Karpas-422 (cell line): ENCODE results near the gene RPS4Y1. TPM values are rescaled to one million over a fixed set of nuclear protein-coding genes. Genes with fewer than 3 reads are reported as not detected.

Experiments
- DNase-seq: peaks from one replicate; pipeline ENCODE4 v3.0.0-alpha.2; 2015
- H2AFZ ChIP-seq: fragments of 200-600 bp; sonication (generic); 2 replicates; pipeline ENCODE4 v1.6.1; 2014; ENCODE audit warnings: antibody characterized with exemption, low read length, mixed read lengths
- H3K27ac ChIP-seq: fragments of 200-600 bp; sonication (generic); 2 replicates; pipeline ENCODE4 v1.5.1; 2014; ENCODE audit warnings: mild to moderate bottlenecking, low read length, moderate library complexity
- H3K27me3 ChIP-seq: fragments of 200-600 bp; sonication (generic); 2 replicates; pipeline ENCODE4 v1.6.1; 2014; ENCODE audit warnings: low read length, mixed read lengths
- H3K36me3 ChIP-seq: fragments of 200-600 bp; sonication (generic); 2 replicates; pipeline ENCODE4 v1.6.1; 2014; ENCODE audit warnings: low read length, mixed read lengths; ENCODE audit not compliant: insufficient read depth
- H3K4me1 ChIP-seq: fragments of 200-600 bp; sonication (generic); 2 replicates; pipeline ENCODE4 v1.6.1; 2014; ENCODE audit warnings: mild to moderate bottlenecking, low read length, mixed read lengths
- H3K4me2 ChIP-seq: fragments of 200-600 bp; sonication (generic); 2 replicates; pipeline ENCODE4 v1.6.1; 2014; ENCODE audit warnings: low read length, low read depth, mild to moderate bottlenecking; ENCODE audit not compliant: poor library complexity, severe bottlenecking
- H3K4me3 ChIP-seq: fragments of 200-600 bp; sonication (generic); 2 replicates; pipeline ENCODE4 v1.5.1; 2014; ENCODE audit warnings: mild to moderate bottlenecking, antibody characterized with exemption, low read length, mixed read lengths
- H3K79me2 ChIP-seq: fragments of 200-600 bp; sonication (generic); 2 replicates; pipeline ENCODE4 v1.6.1; 2014; ENCODE audit warnings: mild to moderate bottlenecking, low read length, mixed read lengths
- H3K9ac ChIP-seq: fragments of 200-600 bp; sonication (generic); 2 replicates; pipeline ENCODE4 v1.6.0; 2014; ENCODE audit warnings: low read length
- H3K9me2 ChIP-seq: fragments of 200-600 bp; sonication (generic), shearing (Covaris generic); replicated peaks from 2 replicates; pipeline ENCODE4 v1.6.0; 2014; ENCODE audit warnings: mild to moderate bottlenecking, low read length, moderate library complexity; ENCODE audit not compliant: insufficient read depth
- H3K9me3 ChIP-seq: fragments of 300-700, 200-600 bp; sonication (generic); 2 replicates; pipeline ENCODE4 v1.6.1; 2014; ENCODE audit warnings: low read length, mixed read lengths
- H4K20me1 ChIP-seq: fragments of 200-600 bp; sonication (generic); 2 replicates; pipeline ENCODE4 v1.6.1; 2014; ENCODE audit warnings: mild to moderate bottlenecking, antibody characterized with exemption, low read length, low read depth; ENCODE audit not compliant: insufficient read depth
- small RNA-seq: library from RNA; depleted of rRNA; stranded (forward); fragments of <200 nt; gene quantifications from one replicate; pipeline ENCODE3, GENCODE V24; 2014
- total RNA-seq: library from RNA; depleted of rRNA; stranded (reverse); fragments of >200 nt; shearing (Covaris generic); gene quantifications from 2 replicates; pipeline ENCODE4 v1.2.3, GENCODE V29; 2014; ENCODE audit warnings: low replicate concordance; rRNA removed

The RPS4Y1 gene
- total RNA-seq, 1 experiment from 2014 or later, result not detected

DNA sequence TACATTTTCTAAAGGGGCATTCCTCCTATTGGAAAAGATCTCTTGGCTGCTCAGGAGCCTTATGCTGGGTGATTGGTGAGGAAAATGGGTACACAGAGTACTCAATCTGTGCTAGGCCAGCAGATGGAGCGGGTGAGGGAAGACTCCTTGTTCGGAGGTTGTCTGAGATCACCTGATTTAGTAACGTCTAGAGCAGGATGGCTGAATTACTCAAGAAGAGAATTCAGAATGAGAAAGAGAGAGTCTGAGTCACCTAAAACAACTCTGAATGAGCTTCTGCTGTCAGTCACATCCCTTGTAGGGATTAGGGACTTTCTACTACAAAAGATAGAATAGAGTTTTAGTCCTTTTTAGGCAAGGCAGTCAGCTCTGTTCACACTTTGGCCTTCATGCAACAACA lies 46.6 kb downstream of the RPS4Y1 start:
- DNase-seq, result no peak
- H3K9me3 ChIP-seq, result no peaks in the 10 kb centered on the region

DNA sequence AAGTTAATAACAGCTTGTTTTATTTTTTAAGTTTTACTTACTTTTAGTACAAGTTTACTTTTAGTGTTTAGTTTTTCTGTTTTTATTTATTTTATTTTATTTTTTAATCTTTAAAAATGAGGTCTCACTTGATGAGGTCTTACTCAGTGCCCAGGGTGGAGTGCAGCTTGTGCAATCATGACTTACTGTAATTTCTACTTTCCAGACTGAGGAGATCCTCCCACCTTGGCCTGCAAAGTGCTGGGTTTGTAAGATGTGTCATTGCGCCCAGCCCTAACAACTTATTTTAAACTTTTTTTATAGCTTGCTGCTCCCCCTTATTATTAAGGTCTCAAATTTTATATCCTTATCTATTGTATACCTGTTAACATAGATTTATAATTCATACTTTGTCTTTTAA lies 52.1 kb downstream of the RPS4Y1 start:
- no peak overlapping the region for H3K9ac ChIP-seq
- H3K36me3 ChIP-seq, result no peaks in the 10 kb centered on the region
- no peaks in the 10 kb centered on the region for H4K20me1 ChIP-seq
- no peaks in the 10 kb centered on the region for H3K9me2 ChIP-seq
- no peak overlapping the region for H2AFZ ChIP-seq
- H3K27ac ChIP-seq, result no peak overlapping the region
- no peaks in the 10 kb centered on the region for H3K4me1 ChIP-seq
- H3K4me2 ChIP-seq, result no peak overlapping the region
- H3K4me3 ChIP-seq, result no peak overlapping the region
- H3K79me2 ChIP-seq, result no peaks in the 10 kb centered on the region
- no peak for DNase-seq
- no peaks in the 10 kb centered on the region for H3K27me3 ChIP-seq
- H3K9me3 ChIP-seq, result no peaks in the 10 kb centered on the region

More for the DNA sequence above, 46.6 kb downstream of the RPS4Y1 start:
- Histone ChIP-seq H3K4me1 (no peaks in the 10 kb centered on the region), H4K20me1 (no peaks in the 10 kb centered on the region), H3K9me2 (no peaks in the 10 kb centered on the region), H3K4me3 (no peak overlapping the region), H3K27ac (no peak overlapping the region), H3K4me2 (no peak overlapping the region), H3K27me3 (no peaks in the 10 kb centered on the region), H3K9ac (no peak overlapping the region), H3K79me2 (no peaks in the 10 kb centered on the region), H2AFZ (no peak overlapping the region), H3K36me3 (no peaks in the 10 kb centered on the region)

DNA sequence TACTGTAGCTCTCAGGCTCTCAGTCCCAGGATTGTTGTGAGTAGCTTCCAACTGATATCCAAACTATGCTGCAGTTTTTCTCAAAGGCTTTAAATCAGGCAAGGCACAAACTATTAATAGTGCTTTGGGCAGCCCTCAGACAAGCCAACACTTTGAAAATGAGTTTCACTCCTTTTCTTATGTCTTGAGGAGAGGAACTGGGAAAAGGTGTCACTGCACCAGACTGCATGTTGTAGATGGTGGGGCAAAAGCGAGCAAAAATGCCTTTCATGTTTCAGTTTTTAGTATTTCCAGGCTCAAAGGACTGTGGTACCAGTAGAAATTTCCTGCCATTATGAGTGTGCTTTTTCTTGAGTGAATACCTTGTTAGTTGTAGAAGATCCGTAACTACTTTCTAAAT lies 54.6 kb downstream of the RPS4Y1 start:
- Histone ChIP-seq H3K9me2 (no peaks in the 10 kb centered on the region), H3K79me2 (no peaks in the 10 kb centered on the region), H3K27ac (no peak overlapping the region), H2AFZ (no peak overlapping the region), H3K4me1 (no peaks in the 10 kb centered on the region), H3K36me3 (no peaks in the 10 kb centered on the region), H3K4me2 (no peak overlapping the region), H3K4me3 (no peak overlapping the region), H3K9ac (no peak overlapping the region), H4K20me1 (no peaks in the 10 kb centered on the region), H3K27me3 (no peaks in the 10 kb centered on the region), H3K9me3 (no peaks in the 10 kb centered on the region)
- no peak for DNase-seq

DNA sequence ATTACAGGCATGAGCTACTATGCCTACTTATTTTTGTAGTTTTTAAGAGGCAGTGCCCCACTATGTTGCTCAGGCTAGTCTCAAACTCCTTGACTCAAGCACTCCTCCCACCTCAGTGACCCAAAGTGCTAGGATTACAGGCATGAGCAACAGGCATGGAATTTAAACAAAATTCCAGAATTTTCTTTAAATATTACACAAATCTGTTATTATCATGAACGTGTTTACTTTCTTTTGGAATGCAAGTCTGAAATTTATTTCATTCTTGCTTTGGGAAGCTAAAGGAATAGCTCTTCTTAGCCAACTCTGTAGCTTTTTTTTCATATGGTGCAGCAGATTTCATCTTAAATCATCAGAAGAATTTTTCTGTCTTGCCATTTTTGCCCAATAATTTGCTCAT lies 66.0 kb downstream of the RPS4Y1 start:
- Histone ChIP-seq H3K27ac (no peak overlapping the region), H4K20me1 (no peaks in the 10 kb centered on the region), H3K4me1 (no peaks in the 10 kb centered on the region), H3K9me2 (no peaks in the 10 kb centered on the region), H3K9me3 (no peaks in the 10 kb centered on the region), H3K36me3 (no peaks in the 10 kb centered on the region), H3K79me2 (no peaks in the 10 kb centered on the region), H3K4me2 (no peak overlapping the region), H2AFZ (no peak overlapping the region), H3K27me3 (no peaks in the 10 kb centered on the region), H3K4me3 (no peak overlapping the region), H3K9ac (no peak overlapping the region)
- DNase-seq, result no peak

DNA sequence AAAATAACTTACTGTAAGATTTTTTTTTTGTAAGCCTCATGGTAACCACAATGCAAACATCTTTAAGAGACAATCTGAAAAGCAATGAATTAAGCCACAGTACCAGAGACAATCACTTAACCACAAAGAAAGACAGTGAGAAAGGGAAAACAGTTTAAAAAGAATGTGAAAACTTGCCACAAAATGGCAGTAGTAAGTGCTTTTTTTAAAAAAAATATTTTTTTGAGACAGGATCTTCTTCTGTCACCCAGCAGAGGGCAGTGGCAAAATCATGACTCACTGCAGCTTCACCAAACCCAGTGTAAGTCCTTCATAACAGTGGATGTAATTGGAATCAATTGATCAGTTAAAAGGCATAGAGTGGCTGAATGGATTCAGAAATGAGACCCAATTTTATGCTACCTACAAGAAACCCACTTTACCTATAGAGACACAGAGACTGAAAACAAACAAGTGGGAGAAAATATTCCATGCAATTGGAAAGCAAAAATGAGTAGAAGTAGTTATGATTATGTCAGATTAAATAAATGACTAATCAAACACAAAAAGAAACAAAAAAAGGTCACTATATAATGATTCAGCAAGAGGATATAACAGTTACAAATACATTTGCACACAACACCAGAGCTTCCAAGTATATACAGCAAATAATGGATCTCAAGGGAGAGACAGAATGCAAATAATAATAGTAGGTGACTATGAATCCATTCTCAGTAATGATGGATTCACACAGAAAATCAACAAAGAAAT lies 71.8 kb downstream of the RPS4Y1 start:
- H3K9me2 ChIP-seq, result no peaks in the 10 kb centered on the region
- H3K4me3 ChIP-seq, result no peak overlapping the region
- no peak overlapping the region for H3K4me2 ChIP-seq
- H3K27me3 ChIP-seq, result no peaks in the 10 kb centered on the region
- no peaks in the 10 kb centered on the region for H4K20me1 ChIP-seq
- H3K36me3 ChIP-seq, result no peaks in the 10 kb centered on the region
- H2AFZ ChIP-seq, result no peak overlapping the region
- no peak overlapping the region for H3K9ac ChIP-seq
- no peak for DNase-seq
- no peak overlapping the region for H3K27ac ChIP-seq
- no peaks in the 10 kb centered on the region for H3K9me3 ChIP-seq
- no peaks in the 10 kb centered on the region for H3K4me1 ChIP-seq
- H3K79me2 ChIP-seq, result no peaks in the 10 kb centered on the region

Small RNAs within 50 kb of the gene (small RNA-seq; reads per million reads assigned to genes)
- gene TOMM22P2, result not detected

Other genes with a start within 250 kb of the RPS4Y1 start
- not detected in 2 replicates for gene SRY, start 53.9 kb upstream of the RPS4Y1 start, total RNA-seq
- not detected in 2 replicates for gene ZFY, start 93.8 kb downstream of the RPS4Y1 start, total RNA-seq